H1 (cell line): Measurements from ENCODE around the gene GSAP. TPM values are rescaled to one million over a fixed set of nuclear protein-coding genes. Genes with fewer than 3 reads are reported as not detected.

Experiments
- CTCF ChIA-PET: fragments of 300-600 bp; sonication (Branson Sonifier 250); formaldehyde crosslinking; loops from one replicate; lab custom pipeline; 2021; ENCODE audit not compliant: partially characterized antibody; lab: Charles Lee
- POLR2A ChIA-PET: fragments of 300-600 bp; sonication (Branson Sonifier 250); formaldehyde crosslinking; loops from one replicate; lab custom pipeline; 2021; ENCODE audit warnings: inconsistent platforms; ENCODE audit not compliant: partially characterized antibody; lab: Charles Lee
- DNase-seq, 2 experiments: peaks; one replicate each; pipeline versions ENCODE4 v3.0.0 to v3.0.0-alpha.2; 2010 to 2022; ENCODE audit warnings: low spot score in 2 of 2, low read depth in 1 of 2, mixed read lengths in 1 of 2
- FAIRE-seq: peaks from 2 replicates; lab custom pipeline; 2011; peaks lifted over from hg19 to GRCh38; lab: Jason Lieb, UNC
- H2AFZ ChIP-seq: 2 replicates; pipeline ENCODE4 v1.8.1; 2012; ENCODE audit warnings: low read length, inconsistent platforms
- H2AK5ac ChIP-seq: 2 replicates; pipeline ENCODE4 v1.6.1; 2013; ENCODE audit warnings: low read depth, low read length
- H2BK120ac ChIP-seq: replicated peaks from 2 replicates; pipeline ENCODE3; 2013; ENCODE audit warnings: low read depth, low read length, inconsistent platforms
- H2BK12ac ChIP-seq: 2 replicates; pipeline ENCODE4 v1.6.1; 2013; ENCODE audit warnings: low read depth, low read length
- H2BK15ac ChIP-seq: 2 replicates; pipeline ENCODE4 v1.6.1; 2013; ENCODE audit warnings: low read length
- H2BK20ac ChIP-seq: 2 replicates; pipeline ENCODE4 v1.6.1; 2013; ENCODE audit warnings: low read length
- H2BK5ac ChIP-seq: 2 replicates; pipeline ENCODE4 v1.6.1; 2013; ENCODE audit warnings: low read depth, low read length
- H3K14ac ChIP-seq: 2 replicates; pipeline ENCODE4 v1.6.1; 2013; ENCODE audit warnings: inconsistent platforms; ENCODE audit not compliant: insufficient read length
- H3K18ac ChIP-seq: 2 replicates; pipeline ENCODE4 v1.6.1; 2013; ENCODE audit warnings: low read length; ENCODE audit errors: extremely low read depth
- H3K23ac ChIP-seq: 2 replicates; pipeline ENCODE4 v1.6.1; 2013; ENCODE audit warnings: inconsistent platforms; ENCODE audit not compliant: insufficient read length
- H3K23me2 ChIP-seq: 2 replicates; pipeline ENCODE4 v1.6.1; 2013; ENCODE audit warnings: low read depth, low read length
- H3K27ac ChIP-seq: 2 replicates; pipeline ENCODE4 v1.6.1; 2011; ENCODE audit warnings: low read depth, low read length, inconsistent platforms
- H3K27me3 ChIP-seq, 4 experiments: replicated peaks in 1 of 4; 1 replicate in 1 of 4; 2 replicates in 3 of 4; pipeline versions ENCODE4 v1.6.1 to v1.8.1; 2011 to 2013; ENCODE audit warnings: low read length in 3 of 4, mild to moderate bottlenecking in 3 of 4, inconsistent platforms in 2 of 4, mixed read lengths in 2 of 4, moderate library complexity in 1 of 4; ENCODE audit not compliant: control insufficient read depth in 3 of 4, insufficient read depth in 3 of 4; ENCODE audit errors: extremely low read depth in 1 of 4
- H3K36me3 ChIP-seq, 4 experiments: 2 replicates each; pipeline versions ENCODE4 v1.6.1 to v1.8.1; 2011 to 2013; ENCODE audit warnings: mild to moderate bottlenecking in 4 of 4, low read length in 3 of 4, moderate library complexity in 2 of 4, control low read depth in 1 of 4, inconsistent platforms in 1 of 4; ENCODE audit not compliant: insufficient read depth in 4 of 4, control insufficient read depth in 2 of 4
- H3K4ac ChIP-seq: replicated peaks from 2 replicates; pipeline ENCODE3; 2013; ENCODE audit warnings: low read length, low read depth, mixed read lengths, inconsistent platforms; ENCODE audit not compliant: insufficient read length
- H3K4me1 ChIP-seq, 4 experiments: replicated peaks in 1 of 4; 1 replicate in 1 of 4; 2 replicates in 3 of 4; pipeline versions ENCODE4 v1.6.1 to v1.8.1; 2011 to 2013; ENCODE audit warnings: low read length in 3 of 4, inconsistent platforms in 2 of 4, mixed read lengths in 1 of 4; ENCODE audit not compliant: insufficient read depth in 4 of 4, control insufficient read depth in 3 of 4
- H3K4me2 ChIP-seq, 2 experiments: 2 replicates each; pipeline versions ENCODE4 v1.6.1 to v1.8.1; 2011 to 2013; ENCODE audit warnings: low read depth in 2 of 2, low read length in 2 of 2, control low read depth in 1 of 2, inconsistent platforms in 1 of 2, mild to moderate bottlenecking in 1 of 2; ENCODE audit not compliant: insufficient read depth in 1 of 2
- H3K4me3 ChIP-seq, 4 experiments: fragments of 200-600, 300-600 bp in 1 of 4; sonication (generic), shearing (Covaris generic), sonication (Bioruptor Twin) in 1 of 4; 2 replicates each; pipeline versions ENCODE4 v1.5.1 to v1.8.1; 2011 to 2016; ENCODE audit warnings: low read length in 4 of 4, low read depth in 3 of 4, control low read depth in 2 of 4, inconsistent platforms in 2 of 4, mild to moderate bottlenecking in 2 of 4, mixed read lengths in 1 of 4, moderate library complexity in 1 of 4; ENCODE audit not compliant: insufficient read depth in 2 of 4; ENCODE audit errors: extremely low read depth in 1 of 4
- H3K56ac ChIP-seq: replicated peaks from 2 replicates; pipeline ENCODE3; 2013; ENCODE audit warnings: low read depth, mild to moderate bottlenecking, mixed read lengths, low read length, inconsistent platforms; ENCODE audit not compliant: insufficient read length
- H3K79me1 ChIP-seq: 2 replicates; pipeline ENCODE4 v1.6.1; 2013; ENCODE audit warnings: low read depth, low read length, control low read depth
- H3K79me2 ChIP-seq, 2 experiments: 2 replicates each; pipeline versions ENCODE4 v1.6.1 to v1.8.1; 2012 to 2013; ENCODE audit warnings: low read length in 2 of 2, mild to moderate bottlenecking in 2 of 2, inconsistent platforms in 1 of 2; ENCODE audit not compliant: insufficient read depth in 2 of 2, control insufficient read depth in 1 of 2
- H3K9ac ChIP-seq, 4 experiments: replicated peaks in 1 of 4; 1 replicate in 1 of 4; 2 replicates in 3 of 4; pipeline versions ENCODE4 v1.6.1 to v1.8.1; 2011 to 2013; ENCODE audit warnings: low read depth in 3 of 4, low read length in 3 of 4, control low read depth in 2 of 4, mild to moderate bottlenecking in 2 of 4, moderate library complexity in 2 of 4, inconsistent platforms in 1 of 4; ENCODE audit errors: extremely low read depth in 1 of 4
- H3K9me3 ChIP-seq, 2 experiments: 2 replicates each; pipeline versions ENCODE4 v1.6.1 to v1.8.1; 2012 to 2013; ENCODE audit warnings: mild to moderate bottlenecking in 2 of 2, moderate library complexity in 2 of 2, control low read depth in 1 of 2, inconsistent platforms in 1 of 2, low read depth in 1 of 2, low read length in 1 of 2, mixed read lengths in 1 of 2; ENCODE audit not compliant: insufficient read depth in 2 of 2
- H4K20me1 ChIP-seq, 2 experiments: replicated peaks in 1 of 2; 2 replicates each; pipeline versions ENCODE3 to v1.8.1; 2011 to 2013; ENCODE audit warnings: inconsistent platforms in 2 of 2, low read length in 2 of 2, mild to moderate bottlenecking in 1 of 2; ENCODE audit not compliant: insufficient read depth in 2 of 2, control insufficient read depth in 1 of 2
- H4K5ac ChIP-seq: 2 replicates; pipeline ENCODE4 v1.6.1; 2013; ENCODE audit warnings: low read length, low read depth, mixed read lengths, inconsistent platforms; ENCODE audit not compliant: insufficient read length
- H4K8ac ChIP-seq: 2 replicates; pipeline ENCODE4 v1.8.0; 2013; ENCODE audit warnings: mild to moderate bottlenecking, moderate library complexity, low read length, inconsistent platforms; ENCODE audit not compliant: insufficient read depth; ENCODE audit errors: extremely low read depth
- H4K91ac ChIP-seq: replicated peaks from 2 replicates; pipeline ENCODE3; 2013; ENCODE audit warnings: low read length, mixed read lengths, inconsistent platforms; ENCODE audit not compliant: insufficient read length
- CBX5 ChIP-seq: fragments of 300-800, 300-1000 bp; sonication (generic); IDR thresholded peaks from 2 replicates; pipeline ENCODE4 v1.7.1; 2016; ENCODE audit warnings: antibody characterized with exemption, low read length, low read depth
- CREB1 ChIP-seq: IDR thresholded peaks from 2 replicates; pipeline ENCODE4 v1.6.1; 2012; ENCODE audit warnings: inconsistent platforms
- HDAC2 ChIP-seq, 2 experiments: fragments of 300-600 bp in 1 of 2; sonication (generic) in 1 of 2; IDR thresholded peaks; 2 replicates each; pipeline ENCODE4 v1.6.1; 2011 to 2012; ENCODE audit warnings: low read depth in 2 of 2, low read length in 2 of 2, mild to moderate bottlenecking in 2 of 2, moderate library complexity in 2 of 2, borderline replicate concordance in 1 of 2, inconsistent platforms in 1 of 2
- JUN ChIP-seq: IDR thresholded peaks from 2 replicates; pipeline ENCODE4 v1.6.1; 2011; ENCODE audit warnings: low read depth, mild to moderate bottlenecking, improper control_type of control experiment, low read length
- NANOG ChIP-seq: IDR thresholded peaks from 2 replicates; pipeline ENCODE4 v1.6.1; 2011; ENCODE audit warnings: low read length, low read depth, mild to moderate bottlenecking, inconsistent platforms; ENCODE audit not compliant: insufficient read depth, poor library complexity, severe bottlenecking
- POLR2AphosphoS5 ChIP-seq: IDR thresholded peaks from 2 replicates; pipeline ENCODE4 v1.6.1; 2011; ENCODE audit warnings: low read depth, low read length
- SIN3A ChIP-seq, 2 experiments: IDR thresholded peaks in 1 of 2; conservative IDR thresholded peaks in 1 of 2; 2 replicates each; pipeline ENCODE4 v1.6.1; 2011 to 2012; ENCODE audit warnings: low read length in 2 of 2, improper control_type of control experiment in 1 of 2, low read depth in 1 of 2, mild to moderate bottlenecking in 1 of 2
- SP1 ChIP-seq: IDR thresholded peaks from 2 replicates; pipeline ENCODE4 v1.6.1; 2011; ENCODE audit warnings: low read depth, low read length
- SP2 ChIP-seq: IDR thresholded peaks from 2 replicates; pipeline ENCODE4 v1.6.1; 2012; ENCODE audit warnings: mild to moderate bottlenecking, low read length, inconsistent platforms
- SP4 ChIP-seq: IDR thresholded peaks from 2 replicates; pipeline ENCODE4 v1.6.1; 2012; ENCODE audit warnings: low read length, inconsistent platforms
- YY1 ChIP-seq: IDR thresholded peaks from 2 replicates; pipeline ENCODE4 v1.6.1; 2011; ENCODE audit warnings: low read depth, mild to moderate bottlenecking, low read length
- WGBS, 2 experiments: shearing (Covaris generic) in 1 of 2; methylation state at CpG; one replicate each; pipeline versions ENCODE4 v1.1.6 to v1.1.7; 2013 to 2015; ENCODE audit warnings: low lambda C conversion rate in 2 of 2, mixed read lengths in 2 of 2, inconsistent platforms in 1 of 2, low coverage in 1 of 2, missing lambda C conversion rate in 1 of 2; ENCODE audit not compliant: insufficient replicate concordance in 2 of 2, insufficient coverage in 1 of 2, insufficient read length in 1 of 2; ENCODE audit errors: extremely low coverage in 1 of 2, missing lambda C conversion rate in 1 of 2; 5-methylcytosine and 5-hydroxymethylcytosine counted together
- polyA plus RNA-seq, 7 experiments: library from polyadenylated mRNA; depleted of rRNA in 3 of 7; stranded (reverse) in 5 of 7; unstranded in 2 of 7; fragments of >200 nt in 5 of 7; fragments of 200-250 nt in 2 of 7; gene quantifications; 1 replicate in 5 of 7; 2 replicates in 1 of 7; 4 replicates in 1 of 7; pipeline versions ENCODE4 v1.2.1 to v1.2.3, GENCODE V29; 2011 to 2013; ENCODE audit warnings: missing spikeins in 2 of 7, mixed read lengths in 2 of 7
- total RNA-seq: library from RNA; stranded (reverse); fragmentation: NEBNext Ultra II Directional; extraction: Animal tissue kit (Norgen Biotek cat#: 25700); gene quantifications from 2 replicates; pipeline ENCODE4 v1.2.1, GENCODE V29; 2021
- TF ChIP-seq, protein P1 (sequence below): IDR thresholded peaks from 2 replicates; pipeline ENCODE4 v1.6.1; 2011; ENCODE audit warnings: low read length, improper control_type of control experiment

GSAP gene
- total and polyA plus RNA-seq, 2 of the 8 experiments (the other 6 are each of a cell fraction or from before 2014, with no cell fraction given) = 0.93 to 2.1 TPM

DNA sequence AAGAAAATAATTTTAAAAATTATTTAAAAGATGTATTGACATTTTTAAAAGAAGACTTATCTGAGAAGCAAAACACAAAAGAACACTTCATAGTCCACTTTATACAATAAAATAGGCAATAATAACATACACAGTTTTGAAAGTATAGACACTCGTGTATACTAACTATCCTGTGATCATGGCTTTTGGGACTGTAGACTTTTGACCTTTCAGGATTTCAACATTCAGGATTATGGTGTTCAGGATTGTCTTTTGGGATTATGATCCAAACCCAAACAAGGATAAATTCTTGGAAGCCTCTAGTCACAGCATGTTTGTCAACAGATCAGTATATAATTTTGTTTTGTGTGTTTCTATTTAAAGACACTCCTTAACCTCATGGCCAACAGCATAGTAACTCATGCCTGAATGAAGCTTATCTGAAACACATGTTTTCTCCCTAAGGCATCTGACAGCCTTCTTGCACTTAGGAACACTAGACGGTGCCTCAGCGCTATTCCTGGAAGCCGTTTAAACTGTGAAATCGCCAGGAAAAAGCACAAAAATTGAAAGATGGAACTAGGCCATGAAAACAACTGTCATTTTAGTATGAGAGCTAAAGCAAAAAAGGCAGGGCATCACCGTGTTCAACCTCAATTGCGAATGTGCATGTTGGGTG lies 29.9 kb downstream of the GSAP start:
- DNase-seq (no peak), FAIRE-seq (no peak)
- POLR2A ChIA-PET = interaction anchor here (1.5 kb wide), 1 partner anchor 11 kb away, joined by 3 read pairs; no protein-coding TSS in a partner anchor
- no peak overlapping the region for H3K9ac ChIP-seq
- H2AK5ac ChIP-seq = no peak overlapping the region
- H3K27me3 ChIP-seq = no peaks in the 10 kb centered on the region; a peak in 1 of 7 replicates
- CTCF ChIA-PET = no interaction called here
- no peak overlapping the region for H3K18ac ChIP-seq
- H4K20me1 ChIP-seq = no peaks in the 10 kb centered on the region
- H3K79me1 ChIP-seq = no peaks in the 10 kb centered on the region
- H2BK15ac ChIP-seq = no peak overlapping the region
- no peak overlapping the region for H3K4me2 ChIP-seq
- H2BK20ac ChIP-seq = no peak overlapping the region
- no peak overlapping the region for H2BK120ac ChIP-seq
- no peaks in the 10 kb centered on the region for H3K9me3 ChIP-seq
- 93% methylated on average over 7 of the region's 7 CpGs; no CpG with 5 or more reads in 1 of the 2 experiments for WGBS, 2 experiments
- no peak overlapping the region for H2BK12ac ChIP-seq
- H2BK5ac ChIP-seq = no peak overlapping the region
- H3K27ac ChIP-seq = no peak overlapping the region
- peaks cover 0 to 8% (median 3%) of the 10 kb centered on the region in 4 experiments; a peak in 3 of 7 replicates for H3K4me1 ChIP-seq
- H2AFZ ChIP-seq = no peak overlapping the region
- no peak overlapping the region for H4K5ac ChIP-seq
- no peak overlapping the region for H3K4me3 ChIP-seq
- H3K79me2 ChIP-seq = no peaks in the 10 kb centered on the region
- H3K14ac ChIP-seq = no peak overlapping the region
- peaks cover 0 to 8% (median 0%) of the 10 kb centered on the region in 4 experiments; a peak in 1 of 8 replicates for H3K36me3 ChIP-seq
- H3K23ac ChIP-seq = no peak overlapping the region
- no peaks in the 10 kb centered on the region for H3K23me2 ChIP-seq
- no peak overlapping the region for H4K91ac ChIP-seq
- H3K4ac ChIP-seq = no peak overlapping the region
- H3K56ac ChIP-seq = no peak overlapping the region
- H4K8ac ChIP-seq = no peak overlapping the region
- TF ChIP-seq YY1 (no peak), SIN3A (conservative IDR thresholded peaks at IDR 0.05 in 1 of 2, IDR thresholded peaks at IDR 0.05 in 1 of 2; ENCODE audit: low read depth in 1 of 2, low read length in 2 of 2) (no peak), HDAC2 (IDR thresholded peaks at IDR 0.05; ENCODE audit: borderline replicate concordance in 1 of 2, low read depth in 2 of 2, low read length in 2 of 2) (no peak), NANOG (no peak), JUN (no peak), SP2 (no peak), CREB1 (no peak), SP4 (no peak), CBX5 (no peak), POLR2AphosphoS5 (no peak), SP1 (no peak)
- TF ChIP-seq, protein P1, sequence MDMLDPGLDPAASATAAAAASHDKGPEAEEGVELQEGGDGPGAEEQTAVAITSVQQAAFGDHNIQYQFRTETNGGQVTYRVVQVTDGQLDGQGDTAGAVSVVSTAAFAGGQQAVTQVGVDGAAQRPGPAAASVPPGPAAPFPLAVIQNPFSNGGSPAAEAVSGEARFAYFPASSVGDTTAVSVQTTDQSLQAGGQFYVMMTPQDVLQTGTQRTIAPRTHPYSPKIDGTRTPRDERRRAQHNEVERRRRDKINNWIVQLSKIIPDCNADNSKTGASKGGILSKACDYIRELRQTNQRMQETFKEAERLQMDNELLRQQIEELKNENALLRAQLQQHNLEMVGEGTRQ = no peak
